ENCODE measurements around the gene ALB. TPM values are rescaled to one million over a fixed set of nuclear protein-coding genes. Genes with fewer than 3 reads are reported as not detected.
"Not testable (repeated sequence)": the region's sequence is repeated elsewhere in the genome, so short reads cannot be mapped to it uniquely, and the experiment has no call there.

The ALB gene
- total RNA-seq, 1 donor from 2014 or later: 0.64 TPM

- Mint-ChIP-seq H3K9me3 (ENCODE audit: unreplicated experiment) (no peaks in the 10 kb centered on the region), H3K36me3 (ENCODE audit: low read depth, unreplicated experiment) (no peaks in the 10 kb centered on the region), H3K4me1 (ENCODE audit: unreplicated experiment) (peaks cover 5% of the 10 kb centered on the region), H3K27me3 (ENCODE audit: unreplicated experiment) (no peaks in the 10 kb centered on the region), H3K4me3 (ENCODE audit: unreplicated experiment) (no peak overlapping the region), H3K27ac (ENCODE audit: unreplicated experiment) (no peak overlapping the region)
- TF ChIP-seq CTCF (IDR thresholded peaks at IDR 0.05; ENCODE audit: unreplicated experiment): no peak
- DNase-seq (ENCODE audit: low spot score): no peak
Measured at GRCh38 chr4:73388887-73389286, 15.2 kb upstream of the ALB start.

GRCh38 chr4:73389663-73390062, 14.4 kb upstream of the ALB start:
- H3K4me1 Mint-ChIP-seq (ENCODE audit: unreplicated experiment): not testable (repeated sequence)

GRCh38 chr4:73391774-73392173, 12.3 kb upstream of the ALB start:
- Mint-ChIP-seq H3K9me3 (ENCODE audit: unreplicated experiment) (no peaks in the 10 kb centered on the region), H3K36me3 (ENCODE audit: low read depth, unreplicated experiment) (no peaks in the 10 kb centered on the region), H3K4me1 (ENCODE audit: unreplicated experiment) (peaks cover 5% of the 10 kb centered on the region), H3K27me3 (ENCODE audit: unreplicated experiment) (no peaks in the 10 kb centered on the region), H3K4me3 (ENCODE audit: unreplicated experiment) (no peak overlapping the region), H3K27ac (ENCODE audit: unreplicated experiment) (no peak overlapping the region)
- no peak for TF ChIP-seq CTCF (IDR thresholded peaks at IDR 0.05; ENCODE audit: unreplicated experiment)
- no peak for DNase-seq (ENCODE audit: low spot score)

More at GRCh38 chr4:73389663-73390062, 14.4 kb upstream of the ALB start:
- not testable (repeated sequence) for H3K9me3 Mint-ChIP-seq (ENCODE audit: unreplicated experiment); H3K36me3 Mint-ChIP-seq (ENCODE audit: low read depth, unreplicated experiment); DNase-seq (ENCODE audit: low spot score); H3K27ac Mint-ChIP-seq (ENCODE audit: unreplicated experiment); H3K4me3 Mint-ChIP-seq (ENCODE audit: unreplicated experiment); H3K27me3 Mint-ChIP-seq (ENCODE audit: unreplicated experiment)

GRCh38 chr4:73392936-73393335, 11.2 kb upstream of the ALB start:
- TF ChIP-seq CTCF (IDR thresholded peaks at IDR 0.05; ENCODE audit: unreplicated experiment): no peak
- Mint-ChIP-seq H3K4me3 (ENCODE audit: unreplicated experiment) (no peak overlapping the region), H3K27me3 (ENCODE audit: unreplicated experiment) (no peaks in the 10 kb centered on the region), H3K9me3 (ENCODE audit: unreplicated experiment) (no peaks in the 10 kb centered on the region), H3K36me3 (ENCODE audit: low read depth, unreplicated experiment) (no peaks in the 10 kb centered on the region), H3K4me1 (ENCODE audit: unreplicated experiment) (peaks cover 5% of the 10 kb centered on the region), H3K27ac (ENCODE audit: unreplicated experiment) (no peak overlapping the region)
- no peak for DNase-seq (ENCODE audit: low spot score)

- TF ChIP-seq CTCF (IDR thresholded peaks at IDR 0.05; ENCODE audit: unreplicated experiment): no peak
- DNase-seq (ENCODE audit: low spot score): no peak
- Mint-ChIP-seq H3K27me3 (ENCODE audit: unreplicated experiment) (no peaks in the 10 kb centered on the region), H3K36me3 (ENCODE audit: low read depth, unreplicated experiment) (no peaks in the 10 kb centered on the region), H3K27ac (ENCODE audit: unreplicated experiment) (no peak overlapping the region), H3K4me3 (ENCODE audit: unreplicated experiment) (no peak overlapping the region), H3K9me3 (ENCODE audit: unreplicated experiment) (no peaks in the 10 kb centered on the region), H3K4me1 (ENCODE audit: unreplicated experiment) (peaks cover 4% of the 10 kb centered on the region)
Measured at GRCh38 chr4:73396304-73396703, 7.8 kb upstream of the ALB start.
